SHP77 treated with DMSO at 0.1 percent for 48 hours (cell line): ENCODE results near the gene MT2A.

Experiments
- DNase-seq: peaks from one replicate; lab custom pipeline; 2025; lab: John Stamatoyannopoulos, UW

The MT2A gene

DNA sequence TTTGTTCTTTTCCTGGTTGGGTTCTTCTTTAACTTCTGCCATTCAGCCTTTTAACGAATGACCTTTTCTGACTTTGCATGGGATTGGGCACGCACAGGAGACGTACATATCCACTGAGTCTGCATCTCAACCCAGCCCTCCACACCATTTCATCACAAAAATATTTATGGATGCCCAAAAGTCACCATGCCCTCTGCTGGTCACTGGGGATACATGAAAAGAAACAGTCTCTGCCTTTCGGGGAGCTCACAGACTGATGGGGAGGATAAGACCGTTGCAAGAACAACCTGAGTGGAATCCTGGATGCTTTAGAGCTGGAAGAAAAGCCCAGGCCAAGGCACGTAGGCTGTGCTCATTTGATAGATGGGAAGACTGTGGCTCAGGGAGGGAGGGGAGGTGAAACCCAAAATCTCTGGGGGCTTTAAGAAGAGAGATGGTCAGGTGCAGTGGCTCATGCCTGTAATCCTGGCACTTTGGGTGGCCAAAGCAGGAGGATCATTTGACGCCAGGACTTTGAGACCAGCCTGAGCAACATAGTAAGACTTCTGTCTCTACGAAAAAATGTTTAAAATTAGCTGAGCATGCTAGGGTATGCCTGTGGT lies 7.9 kb upstream of the MT2A start:
- peak; percentile 13 for DNase-seq

DNA sequence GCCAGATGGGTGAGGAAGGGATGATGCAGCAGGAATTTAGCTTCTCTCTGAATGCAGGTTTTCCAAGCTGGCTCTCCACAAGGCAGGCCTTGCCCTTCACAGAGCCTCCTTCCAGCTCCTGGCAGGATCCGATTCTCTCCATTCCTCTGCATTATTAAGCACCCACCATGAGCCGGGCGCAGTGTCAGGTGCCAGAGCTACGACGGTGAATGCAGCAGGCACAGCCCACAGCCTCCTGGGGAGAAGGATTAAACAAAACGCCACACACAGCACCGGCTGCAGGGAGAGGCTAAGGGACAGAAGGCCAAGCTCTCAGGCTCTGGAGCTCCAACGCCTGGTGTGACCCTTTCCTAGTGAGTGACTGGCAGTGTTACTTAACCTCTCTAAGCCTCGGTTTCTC lies 7.1 kb upstream of the MT2A start:
- DNase-seq = no peak

DNA sequence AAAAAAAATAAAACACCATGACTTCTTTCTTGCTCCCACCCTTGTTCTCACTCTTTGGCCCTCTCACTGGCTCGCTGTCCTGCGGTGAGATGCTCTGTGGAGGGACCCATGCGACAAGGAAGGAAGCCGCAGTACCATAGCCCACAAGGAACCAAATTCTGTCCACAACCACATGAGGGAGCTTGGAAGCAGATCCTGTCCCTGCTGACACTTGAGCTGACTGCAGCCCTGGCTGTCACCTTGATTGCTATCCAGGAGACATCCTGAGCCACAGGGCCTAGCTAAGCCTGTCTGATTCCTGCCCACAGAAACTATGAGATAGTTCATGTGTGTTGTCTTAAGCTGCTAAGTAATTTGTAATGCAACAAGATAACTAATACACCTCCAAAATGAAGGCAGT lies 4.8 kb upstream of the MT2A start:
- DNase-seq = peak; percentile 47

DNA sequence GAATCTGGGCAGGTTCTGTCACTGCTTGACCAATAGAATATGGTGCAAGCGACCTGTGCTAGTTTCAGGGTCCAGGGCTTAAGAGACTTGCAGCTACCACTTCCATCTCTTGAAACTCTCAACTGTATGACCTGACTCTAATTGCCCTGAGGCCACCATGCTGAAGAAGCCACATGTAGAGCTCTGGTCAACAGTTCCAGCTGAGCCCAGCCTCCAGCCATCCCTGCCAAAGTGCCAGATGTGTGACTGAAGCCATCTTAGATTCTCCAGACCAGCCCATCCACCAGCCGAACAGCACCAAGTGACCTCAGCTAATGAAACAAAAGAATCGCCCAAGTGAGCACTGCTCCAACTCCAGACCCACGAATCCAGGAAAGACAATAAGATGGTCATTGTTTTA lies 3.4 kb upstream of the MT2A start:
- DNase-seq = no peak

DNA sequence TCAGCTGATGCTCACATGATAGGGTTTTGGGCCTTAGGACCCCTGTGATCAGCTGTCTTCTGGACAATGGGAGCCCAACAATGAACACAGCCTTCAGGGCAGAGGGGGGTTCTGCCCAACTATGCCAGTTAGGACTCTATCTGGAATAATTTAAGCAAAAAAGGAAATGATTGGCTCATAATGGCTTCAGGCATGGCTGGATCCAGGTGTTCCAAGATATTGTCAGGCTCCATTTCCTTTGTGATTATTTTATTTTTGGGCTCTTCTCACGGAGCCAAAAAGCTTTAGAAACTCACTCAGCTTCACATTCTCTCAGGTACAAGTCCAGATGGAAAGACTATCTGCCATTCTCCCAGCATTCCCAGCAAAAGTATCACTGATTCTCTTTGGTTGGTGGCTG lies 2.9 kb upstream of the MT2A start:
- DNase-seq = no peak

DNA sequence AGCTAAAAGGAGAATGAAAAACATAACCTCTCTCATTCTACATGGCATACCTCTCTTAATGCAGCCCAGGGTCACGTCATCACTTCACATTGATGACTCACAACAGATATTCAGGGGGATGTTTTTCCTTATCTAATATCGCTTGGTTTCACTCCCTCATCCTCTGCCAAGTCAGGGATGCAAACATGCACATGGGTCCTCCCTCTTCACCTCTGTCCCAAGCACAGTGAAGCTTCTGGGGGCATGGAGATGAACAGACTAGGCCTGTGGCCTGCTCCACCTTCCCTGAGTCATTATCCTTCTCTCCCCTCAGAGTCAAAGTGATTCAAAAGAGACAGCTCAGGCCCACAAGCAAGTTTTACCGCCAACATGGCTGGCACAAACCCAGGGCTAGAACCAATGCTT lies 2.3 kb upstream of the MT2A start:
- DNase-seq = no peak

DNA sequence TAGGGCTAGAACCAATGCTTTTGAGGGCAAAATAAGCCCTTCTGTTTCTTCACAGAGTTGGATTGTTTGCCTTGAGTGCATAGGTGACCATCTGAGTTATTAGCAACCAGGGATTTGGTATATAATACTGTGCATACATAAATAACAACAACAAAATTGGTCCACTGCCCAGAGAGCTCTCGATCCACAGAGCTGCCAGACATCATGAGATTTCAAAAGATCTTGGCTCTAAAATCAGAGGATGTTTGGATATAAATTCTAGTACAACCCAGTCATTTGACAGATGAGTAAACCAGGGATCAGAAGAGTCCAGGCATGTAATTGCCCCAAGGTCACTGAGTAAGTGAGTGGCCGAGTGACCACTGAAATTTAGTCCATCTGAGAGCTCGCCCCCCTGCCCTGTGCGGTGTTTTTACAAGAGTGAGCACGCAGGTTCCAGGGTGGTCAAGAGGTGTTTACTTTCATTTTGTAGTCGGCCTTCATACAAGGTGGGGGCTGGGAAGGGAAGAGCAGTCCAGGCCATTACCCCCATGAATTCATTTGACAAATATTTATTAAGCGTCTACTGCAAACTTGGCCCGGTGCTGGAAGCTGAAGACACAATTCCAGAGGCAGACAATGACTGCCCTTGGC lies 1.8 kb upstream of the MT2A start:
- DNase-seq = no peak

DNA sequence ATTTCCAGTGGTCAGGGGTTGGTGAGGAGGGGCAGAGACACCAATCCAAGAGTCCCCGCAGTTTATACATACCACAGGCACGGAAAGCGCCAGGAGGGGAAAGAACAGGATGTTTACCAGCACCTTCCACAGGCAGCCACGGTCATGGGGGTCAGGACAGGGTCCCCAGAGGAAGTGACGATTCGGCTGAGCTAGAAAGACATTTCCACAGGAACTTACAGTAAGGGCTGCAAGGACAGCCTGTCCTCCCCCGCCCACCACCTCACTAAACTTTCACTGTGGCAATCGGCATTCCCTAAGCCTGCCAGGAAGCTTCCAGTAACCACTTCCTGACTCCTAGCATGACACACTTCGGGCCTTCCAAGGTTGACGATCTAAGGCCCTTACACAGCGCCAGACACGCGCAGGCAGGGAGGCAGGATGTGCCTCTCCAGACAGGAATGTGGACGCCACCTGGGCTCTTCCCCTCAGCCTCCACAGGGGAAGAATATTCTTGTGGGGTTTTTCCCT lies 1.2 kb upstream of the MT2A start:
- DNase-seq = no peak

DNA sequence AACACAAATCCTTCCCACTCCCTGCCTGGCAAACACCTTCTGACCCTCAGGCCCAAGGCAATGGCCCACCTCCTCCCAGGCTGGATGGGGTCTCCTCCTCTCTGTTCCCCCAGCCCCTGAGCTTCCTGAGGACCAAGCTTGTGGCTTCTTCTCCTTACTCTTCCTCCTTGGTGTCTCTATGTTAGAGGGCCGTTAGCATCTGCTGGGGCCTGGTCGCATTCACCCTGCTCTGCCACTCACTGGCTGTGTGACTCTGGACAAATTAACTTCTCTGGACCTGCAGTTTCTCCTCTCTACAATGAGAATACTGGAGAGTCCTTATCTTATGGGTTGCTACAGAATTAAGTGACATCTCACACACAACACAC lies 725 bp upstream of the MT2A start:
- DNase-seq = no peak

DNA sequence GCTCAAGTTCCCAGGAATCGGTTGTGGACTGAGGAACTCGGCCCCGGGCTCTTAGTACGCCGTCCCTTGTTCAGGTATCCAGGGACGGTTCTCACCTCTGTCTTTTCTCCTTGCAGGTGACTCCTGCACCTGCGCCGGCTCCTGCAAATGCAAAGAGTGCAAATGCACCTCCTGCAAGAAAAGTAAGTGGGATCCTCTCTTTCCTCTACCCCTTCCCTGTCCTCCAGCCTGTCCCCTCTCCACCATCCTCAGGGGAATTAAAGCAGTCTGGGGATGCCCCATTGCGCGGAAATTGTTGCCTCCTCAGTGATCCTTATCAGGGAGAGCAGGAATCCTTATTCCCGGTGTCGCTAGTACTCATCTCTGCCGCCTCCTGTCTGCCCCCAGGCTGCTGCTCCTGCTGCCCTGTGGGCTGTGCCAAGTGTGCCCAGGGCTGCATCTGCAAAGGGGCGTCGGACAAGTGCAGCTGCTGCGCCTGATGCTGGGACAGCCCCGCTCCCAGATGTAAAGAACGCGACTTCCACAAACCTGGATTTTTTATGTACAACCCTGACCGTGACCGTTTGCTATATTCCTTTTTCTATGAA lies 585 bp downstream of the MT2A start:
- no peak for DNase-seq

DNA sequence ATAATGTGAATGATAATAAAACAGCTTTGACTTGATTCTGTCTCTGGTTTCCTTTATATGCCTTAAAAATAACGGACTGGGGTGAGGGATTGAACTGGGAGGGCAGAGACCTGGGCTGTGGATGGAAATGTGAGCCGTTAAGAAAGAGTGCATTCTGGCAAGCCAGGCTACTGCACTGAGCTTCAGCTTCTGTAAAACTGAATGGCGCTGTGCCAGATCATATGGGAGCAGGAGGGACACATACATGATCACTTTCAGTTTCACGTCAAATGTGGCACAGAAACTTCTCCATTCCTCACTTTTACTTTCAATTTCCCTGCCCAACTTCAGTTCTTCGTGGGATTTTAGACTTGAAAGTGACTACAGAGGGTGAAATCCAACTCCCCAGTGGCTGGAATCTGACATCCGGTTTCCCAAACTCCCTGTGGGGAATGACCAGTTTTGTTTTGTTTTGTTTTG lies 1.1 kb downstream of the MT2A start:
- peak; percentile 17 for DNase-seq

DNA sequence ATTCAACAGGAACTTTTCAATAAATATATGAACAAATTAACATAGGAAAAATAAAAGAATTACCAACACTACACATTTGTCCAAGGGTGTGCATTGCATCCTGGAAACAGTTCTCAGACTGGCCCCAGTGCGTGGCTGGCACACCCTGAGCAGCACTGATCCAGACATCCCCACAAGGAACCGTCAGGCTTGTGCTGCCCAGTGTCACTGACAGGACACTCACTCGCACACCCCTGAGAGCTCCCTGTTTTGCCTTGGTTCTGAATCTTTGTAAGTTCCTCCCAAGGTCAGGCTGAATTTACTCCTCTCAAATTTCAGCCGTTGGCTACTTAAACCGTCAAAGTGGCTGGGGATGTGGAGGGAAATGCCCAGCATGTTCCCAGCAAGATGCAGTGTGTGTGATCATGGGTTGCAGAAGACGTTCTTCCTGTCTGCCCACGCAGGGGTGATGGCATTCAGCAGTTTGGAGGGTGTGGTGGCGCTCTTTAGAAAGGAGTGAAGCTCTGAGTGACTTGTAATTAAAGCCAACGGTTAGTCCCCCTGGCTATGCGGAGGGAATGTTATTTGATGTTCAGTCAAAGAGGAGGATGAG lies 1.7 kb downstream of the MT2A start:
- no peak for DNase-seq

DNA sequence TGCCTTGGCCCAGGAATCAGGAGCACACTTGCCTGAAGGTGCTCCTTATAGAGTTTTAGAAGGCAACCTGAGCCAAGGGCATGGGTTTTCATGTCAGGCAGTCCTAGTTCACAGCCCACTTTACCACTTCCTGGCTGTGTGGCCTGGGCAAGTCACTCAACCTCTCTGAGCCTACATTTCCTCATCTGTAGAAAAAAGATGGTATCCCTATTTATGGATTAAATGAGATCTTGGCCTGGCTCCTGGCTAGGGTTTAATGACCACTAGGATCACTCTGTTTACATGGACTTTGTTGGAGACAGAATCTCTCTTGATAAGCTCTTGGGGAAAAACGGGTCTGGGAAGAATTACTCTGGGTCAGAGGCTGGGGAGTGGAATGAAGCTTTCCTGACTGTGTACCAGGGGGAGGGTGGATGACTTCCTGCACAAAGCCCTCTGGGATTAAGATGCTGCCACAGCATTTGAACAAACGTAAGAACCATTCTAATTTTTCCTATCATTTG lies 2.3 kb downstream of the MT2A start:
- no peak for DNase-seq

DNA sequence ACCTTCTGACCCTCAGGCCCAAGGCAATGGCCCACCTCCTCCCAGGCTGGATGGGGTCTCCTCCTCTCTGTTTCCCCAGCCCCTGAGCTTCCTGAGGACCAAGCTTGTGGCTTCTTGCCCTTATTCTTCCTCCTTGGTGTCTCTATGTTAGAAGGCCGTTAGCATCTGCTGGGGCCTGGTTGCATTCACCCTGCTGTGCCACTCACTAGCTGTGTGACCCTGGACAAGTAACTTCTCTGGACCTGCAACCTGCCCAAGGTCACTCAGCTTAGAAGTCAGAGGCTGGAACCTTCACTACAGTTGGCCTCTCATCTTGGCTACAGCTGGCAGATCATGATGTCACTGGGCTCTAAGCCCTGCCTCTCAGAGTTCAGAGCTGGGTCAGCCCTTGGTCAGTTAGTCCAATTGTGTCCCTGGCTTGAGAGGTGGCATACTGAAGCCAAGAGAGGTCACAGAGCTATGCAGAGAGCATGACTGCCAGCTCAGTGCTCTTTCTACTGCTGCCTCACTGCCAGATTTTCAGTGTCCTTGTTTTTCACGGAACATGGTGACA lies 3.0 kb downstream of the MT2A start:
- no peak for DNase-seq

DNA sequence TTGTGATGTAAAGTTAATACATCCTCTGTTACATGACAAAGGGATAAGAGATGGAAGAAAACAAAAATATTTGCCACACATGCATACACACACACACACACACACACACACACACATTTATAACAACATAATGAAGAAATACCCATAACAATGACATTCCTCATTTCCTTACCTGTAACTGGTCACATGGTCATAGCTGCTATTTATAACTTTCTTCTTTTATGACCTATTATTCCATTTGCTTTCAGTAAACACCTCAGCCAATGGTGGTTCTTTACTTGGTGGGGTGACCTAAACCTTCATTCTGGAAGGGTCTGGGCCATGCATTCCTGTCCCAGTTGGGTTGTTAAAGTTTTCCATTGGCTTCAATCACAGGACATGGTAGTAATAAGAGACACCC lies 5.3 kb downstream of the MT2A start:
- DNase-seq = no peak

DNA sequence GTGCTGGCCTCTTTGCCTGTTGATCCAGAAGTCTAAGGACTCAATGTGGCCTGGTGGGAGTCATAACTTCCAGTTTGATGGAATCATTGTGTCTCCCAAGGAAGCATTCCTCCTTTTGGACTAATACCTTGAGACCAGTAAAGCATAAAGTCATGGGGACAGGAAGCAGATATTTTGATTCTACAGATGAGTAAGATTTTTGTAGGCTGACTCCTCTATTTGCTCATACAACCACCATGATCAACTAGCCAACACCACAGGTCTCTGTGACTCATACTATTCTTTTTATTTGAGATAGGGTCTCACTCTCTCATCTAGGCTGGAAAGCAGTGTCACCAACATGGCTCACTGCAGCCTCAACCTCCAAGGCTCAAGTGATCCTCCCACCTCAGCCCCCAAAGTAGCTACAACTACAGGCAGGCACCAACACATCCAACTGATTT lies 6.2 kb downstream of the MT2A start:
- DNase-seq = no peak

DNA sequence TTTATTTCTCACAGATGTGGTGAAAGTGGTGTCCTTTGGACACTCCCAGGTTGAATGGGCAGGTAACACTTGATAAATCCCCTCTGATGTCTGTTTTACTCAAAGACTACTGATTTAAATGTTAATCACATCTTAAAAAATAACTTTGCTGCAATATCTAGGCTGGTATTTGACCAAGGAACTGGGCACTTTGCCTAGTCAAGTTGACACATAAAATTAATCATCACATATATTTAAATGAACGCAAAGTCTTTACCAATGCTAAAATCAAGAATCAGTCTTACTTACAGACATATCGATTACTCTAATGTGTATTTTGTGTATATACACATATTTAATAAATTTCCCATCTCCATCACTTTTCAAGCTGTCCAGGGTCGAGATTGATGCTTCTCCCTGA lies 7.0 kb downstream of the MT2A start:
- no peak for DNase-seq

DNA sequence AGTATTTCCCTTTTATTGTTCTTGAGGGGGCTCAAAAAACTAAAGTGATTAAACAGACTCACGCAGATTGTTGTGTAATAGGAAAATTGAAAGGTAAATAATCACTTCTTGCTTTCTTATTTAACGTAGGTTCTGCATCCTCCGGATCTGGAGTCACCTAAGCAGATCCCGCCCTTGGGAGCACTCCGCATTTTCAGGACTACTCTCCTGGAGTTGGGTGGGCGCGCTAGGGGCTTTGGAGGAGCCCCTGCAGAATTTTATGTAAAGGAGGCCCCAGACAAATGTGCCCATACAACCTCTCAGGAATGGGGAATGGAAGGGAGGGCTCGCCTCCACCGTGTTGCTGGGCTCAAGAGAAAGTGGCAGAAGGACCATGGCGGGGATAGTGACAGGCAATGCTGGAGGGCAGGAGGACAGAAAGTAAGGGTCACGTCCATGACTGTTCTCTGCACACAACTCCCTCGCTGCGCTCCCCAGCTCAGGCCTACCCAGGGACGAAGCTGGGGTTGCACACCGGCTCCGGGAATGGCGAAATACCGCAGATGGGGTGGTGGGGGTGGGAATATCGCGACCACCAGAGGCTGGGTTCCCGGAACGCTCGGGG lies 8.3 kb downstream of the MT2A start:
- DNase-seq = no peak

DNA sequence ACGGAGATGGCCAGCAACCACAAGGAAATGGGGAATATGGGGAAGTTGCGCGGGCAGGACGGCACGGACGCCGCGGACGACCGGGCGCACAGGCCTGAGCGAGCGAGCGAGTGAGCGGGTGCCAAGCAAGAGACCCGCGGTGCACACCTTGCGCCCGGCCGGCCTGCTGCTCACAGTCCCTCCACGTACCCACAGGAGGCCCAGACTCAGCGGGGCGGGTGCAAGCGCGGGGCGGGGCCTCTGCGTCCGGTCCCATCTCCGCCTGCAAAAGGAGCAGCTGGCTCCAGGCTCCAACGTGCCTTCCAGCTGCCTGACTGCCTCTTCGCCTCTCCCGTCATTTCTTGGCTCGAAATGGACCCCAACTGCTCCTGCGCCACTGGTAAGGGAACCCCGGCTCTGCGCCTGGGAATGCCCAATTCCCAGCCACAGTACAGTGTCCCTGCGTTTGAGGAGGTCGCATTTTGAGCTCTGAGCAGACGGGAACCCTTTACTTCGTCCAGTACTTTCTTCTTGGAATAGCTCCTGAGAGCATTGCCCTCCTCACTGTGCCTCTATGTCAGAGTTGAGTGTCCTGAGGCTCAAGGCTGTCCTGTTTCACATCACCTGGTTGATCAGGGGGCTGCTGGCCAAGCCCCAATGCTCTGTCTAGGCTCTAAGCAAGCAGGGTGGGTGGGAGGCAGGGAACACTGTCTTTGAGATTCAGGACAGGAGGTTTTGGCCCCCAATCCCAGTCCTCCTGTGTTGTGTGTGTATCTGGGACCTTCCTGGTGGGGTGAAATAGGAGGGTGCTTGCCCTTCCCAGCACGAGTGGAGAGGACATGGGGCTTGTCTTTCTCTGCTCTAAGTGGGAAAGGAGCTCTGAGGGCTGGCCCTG lies 9.1 kb downstream of the MT2A start:
- DNase-seq = no peak

DNA sequence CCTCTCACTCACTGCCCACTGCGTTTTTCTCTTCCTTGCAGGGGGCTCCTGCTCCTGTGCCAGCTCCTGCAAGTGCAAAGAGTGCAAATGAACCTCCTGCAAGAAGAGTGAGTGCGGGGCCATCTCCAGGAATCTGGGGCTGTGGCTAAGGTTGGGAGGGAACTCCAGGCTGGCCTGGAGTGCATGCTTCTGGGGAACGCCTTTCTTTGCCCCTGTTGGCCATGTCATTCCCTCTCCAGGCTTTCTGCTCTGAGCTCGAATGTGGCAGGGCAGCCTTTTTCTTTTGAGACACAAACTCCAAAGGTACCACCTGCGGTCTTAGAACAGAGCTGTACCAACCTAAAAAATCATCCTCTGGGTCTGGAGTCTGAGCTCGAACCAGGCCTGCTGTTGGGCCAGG lies 9.8 kb downstream of the MT2A start:
- DNase-seq = no peak

DNA sequence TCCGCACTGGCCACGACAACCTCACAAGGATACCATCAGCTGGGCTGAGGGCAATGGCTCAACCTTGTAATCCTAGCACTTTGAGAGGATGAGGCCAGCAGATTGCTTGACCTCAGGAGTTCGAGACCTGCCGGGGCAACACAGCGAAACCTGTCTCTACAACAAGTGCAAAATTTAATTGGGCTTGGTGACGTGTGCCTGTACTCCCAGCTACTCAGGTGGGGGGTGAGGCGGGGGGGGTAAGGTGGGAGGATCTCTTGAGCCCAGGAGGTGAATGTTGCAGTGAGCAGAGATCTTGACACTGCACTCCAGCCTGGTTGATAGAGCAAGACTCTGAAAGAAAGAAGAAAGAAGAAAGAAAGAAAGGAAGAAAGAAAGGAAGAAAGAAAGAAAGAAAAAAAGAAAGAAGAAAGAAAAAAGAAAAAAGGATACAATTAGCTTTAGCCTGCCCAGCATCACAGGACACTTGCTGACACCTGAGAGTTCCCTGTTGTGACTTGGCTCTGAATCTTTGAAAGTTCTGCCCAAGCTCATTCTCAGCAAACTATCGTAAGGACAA lies 12.0 kb downstream of the MT2A start:
- DNase-seq = no peak
